Endothelial cell of umbilical vein (primary cell): ENCODE data around the gene MYH16. TPM values are rescaled to one million over a fixed set of nuclear protein-coding genes. Genes with fewer than 3 reads are reported as not detected.

ENCODE experiments used
- BruUV-seq: library from RNA; stranded (reverse); fragments of 400-500 nt; replicated peaks from 2 replicates; lab custom pipeline; 2021; lab: Mats Ljungman, UMichigan
- CTCF ChIA-PET: fragments of 300-600, 350-600 bp; sonication (Branson Sonifier 250); formaldehyde crosslinking; loops from one replicate; lab custom pipeline; 2021; ENCODE audit warnings: antibody characterized with exemption, inconsistent platforms; lab: Charles Lee
- POLR2A ChIA-PET: fragments of 300-600, 350-600 bp; sonication (Branson Sonifier 250); formaldehyde crosslinking; loops from one replicate; lab custom pipeline; 2021; ENCODE audit warnings: antibody characterized with exemption, inconsistent platforms; lab: Charles Lee
- DNase-seq: peaks from one replicate; pipeline ENCODE4 v3.0.0-alpha.2; 2011; ENCODE audit warnings: low read depth, low spot score
- FAIRE-seq: peaks from 2 replicates; lab custom pipeline; 2011; peaks lifted over from hg19 to GRCh38; lab: Jason Lieb, UNC
- H2AFZ ChIP-seq: 2 replicates; pipeline ENCODE4 v1.6.0; 2012; ENCODE audit warnings: low read depth, low read length, control low read depth, inconsistent platforms
- H3K27ac ChIP-seq: 2 replicates; pipeline ENCODE4 v1.5.1; 2011; ENCODE audit warnings: low read depth, mild to moderate bottlenecking, control low read depth, low read length, moderate library complexity; ENCODE audit not compliant: insufficient read depth
- H3K27me3 ChIP-seq, 2 experiments: 2 replicates each; pipeline versions ENCODE4 v1.6.0 to v1.6.1; 2011; ENCODE audit warnings: low read length in 2 of 2, mixed read lengths in 1 of 2; ENCODE audit not compliant: control insufficient read depth in 2 of 2, insufficient read depth in 2 of 2
- H3K36me3 ChIP-seq, 2 experiments: 2 replicates in 1 of 2; 3 replicates in 1 of 2; pipeline ENCODE4 v1.5.1; 2011; ENCODE audit warnings: low read length in 2 of 2, mild to moderate bottlenecking in 1 of 2, moderate library complexity in 1 of 2; ENCODE audit not compliant: control insufficient read depth in 2 of 2, insufficient read depth in 2 of 2; ENCODE audit errors: extremely low read depth in 1 of 2
- H3K4me1 ChIP-seq: 3 replicates; pipeline ENCODE4 v1.5.1; 2011; ENCODE audit warnings: mild to moderate bottlenecking, low read length; ENCODE audit not compliant: control insufficient read depth, insufficient read depth; ENCODE audit errors: extremely low read depth
- H3K4me2 ChIP-seq: 2 replicates; pipeline ENCODE4 v1.6.1; 2011; ENCODE audit warnings: low read length, control low read depth, mixed read lengths; ENCODE audit not compliant: insufficient read depth
- H3K4me3 ChIP-seq, 3 experiments: fragments of 200-600 bp in 1 of 3; sonication (generic), shearing (Covaris generic) in 1 of 3; replicated peaks in 1 of 3; 2 replicates each; pipeline ENCODE4 v1.5.1; 2011 to 2016; ENCODE audit warnings: control low read depth in 3 of 3, low read length in 3 of 3, mild to moderate bottlenecking in 2 of 3, inconsistent platforms in 1 of 3, low read depth in 1 of 3, moderate library complexity in 1 of 3; ENCODE audit not compliant: insufficient read depth in 1 of 3
- H3K79me2 ChIP-seq: 2 replicates; pipeline ENCODE4 v1.6.0; 2012; ENCODE audit warnings: low read length, inconsistent platforms; ENCODE audit not compliant: control insufficient read depth, insufficient read depth
- H3K9ac ChIP-seq: replicated peaks from 2 replicates; pipeline ENCODE3; 2011; ENCODE audit warnings: low read length, control low read depth; ENCODE audit not compliant: insufficient read depth; ENCODE audit errors: extremely low read depth
- H3K9me1 ChIP-seq: replicated peaks from 3 replicates; pipeline ENCODE4 v1.6.0; 2011; ENCODE audit warnings: mild to moderate bottlenecking, low read length; ENCODE audit not compliant: control insufficient read depth, insufficient read depth; ENCODE audit errors: extremely low read depth
- H3K9me3 ChIP-seq: replicated peaks from 2 replicates; pipeline ENCODE4 v1.5.1; 2012; ENCODE audit warnings: low read length, inconsistent platforms; ENCODE audit not compliant: control insufficient read depth, insufficient read depth
- H4K20me1 ChIP-seq: replicated peaks from 2 replicates; pipeline ENCODE3; 2011; ENCODE audit warnings: mild to moderate bottlenecking, low read length; ENCODE audit not compliant: control insufficient read depth, insufficient read depth; ENCODE audit errors: extremely low read depth
- CTCF ChIP-seq, 2 donors: IDR thresholded peaks; 1 replicate in 1 of 2; 2 replicates in 1 of 2; pipeline ENCODE4 v1.5.1; 2011; ENCODE audit warnings: low read length in 2 of 2, mild to moderate bottlenecking in 2 of 2, moderate library complexity in 2 of 2, control low read depth in 1 of 2, inconsistent platforms in 1 of 2, low read depth in 1 of 2; ENCODE audit not compliant: insufficient read depth in 1 of 2; ENCODE audit errors: extremely low read depth in 1 of 2
- EZH2 ChIP-seq: IDR thresholded peaks from 2 replicates; pipeline ENCODE4 v1.6.1; 2012; ENCODE audit warnings: borderline replicate concordance, low read depth, mild to moderate bottlenecking, moderate library complexity, low read length, inconsistent platforms; ENCODE audit not compliant: severe bottlenecking
- FOS ChIP-seq: IDR thresholded peaks from 2 replicates; pipeline ENCODE4 v1.6.1; 2011; ENCODE audit warnings: mild to moderate bottlenecking, low read length, moderate library complexity, borderline replicate concordance; ENCODE audit not compliant: insufficient read depth
- GATA2 ChIP-seq: IDR thresholded peaks from 2 replicates; pipeline ENCODE4 v1.7.0; 2011; ENCODE audit warnings: low read depth, mild to moderate bottlenecking, moderate library complexity, mixed read lengths, low read length; ENCODE audit not compliant: insufficient read length, insufficient read depth
- JUN ChIP-seq: IDR thresholded peaks from 2 replicates; pipeline ENCODE4 v1.6.1; 2011; ENCODE audit warnings: borderline replicate concordance, low read depth; ENCODE audit not compliant: insufficient read length, insufficient read depth
- MAX ChIP-seq: IDR thresholded peaks from 2 replicates; pipeline ENCODE4 v1.6.1; 2011; ENCODE audit not compliant: insufficient read depth, insufficient read length
- MYC ChIP-seq: IDR thresholded peaks from one replicate; pipeline ENCODE4 v1.6.1; 2011; ENCODE audit warnings: mild to moderate bottlenecking, low read depth, low read length
- POLR2A ChIP-seq: IDR thresholded peaks from 2 replicates; pipeline ENCODE4 v1.6.1; 2012; ENCODE audit warnings: low read depth, mild to moderate bottlenecking, control low read depth, low read length
- POLR2AphosphoS5 ChIP-seq: IDR thresholded peaks from 2 replicates; pipeline ENCODE4 v1.6.1; 2012; ENCODE audit warnings: low read depth, mild to moderate bottlenecking, control low read depth, low read length, moderate library complexity; ENCODE audit not compliant: insufficient read depth
- dilution Hi-C: fragments of 300-500 bp; cut with MboI; formaldehyde crosslinking; loops from one replicate; pipeline ENCODE4 v1.15.0; 2019; ENCODE audit warnings: low sequenced_read_pairs; ENCODE audit not compliant: extremely low pct_ligation_motif_present
- intact Hi-C: fragments of 100-400 bp; cut with micrococcal nuclease; formaldehyde crosslinking; loops from one replicate; pipeline ENCODE4 v1.10.0; 2022
- polyA plus RNA-seq, 4 experiments: library from polyadenylated mRNA; depleted of rRNA in 3 of 4; stranded (reverse) in 3 of 4; unstranded in 1 of 4; fragments of >200 nt; gene quantifications; 2 replicates each; pipeline versions ENCODE4 v1.2.1 to v1.2.3, GENCODE V29; 2011 to 2012; ENCODE audit warnings: missing spikeins in 1 of 4
- total RNA-seq: library from RNA; stranded (reverse); gene quantifications from 2 replicates; pipeline ENCODE4 v1.2.3, GENCODE V29; 2021

The MYH16 gene
- total and polyA plus RNA-seq, 2 donors (not counting 3 experiments of a cell fraction or from before 2014, with no cell fraction given): 0.01 to 0.11 TPM

- Histone ChIP-seq H3K27me3 (no peaks in the 10 kb centered on the region), H3K9ac (no peak overlapping the region), H3K4me3 (no peak overlapping the region), H3K36me3 (no peaks in the 10 kb centered on the region), H3K4me1 (peaks cover 16% of the 10 kb centered on the region), H3K79me2 (no peaks in the 10 kb centered on the region), H3K9me1 (no peaks in the 10 kb centered on the region), H2AFZ (no peak overlapping the region), H3K27ac (peak overlapping the region; percentile 34), H3K9me3 (no peaks in the 10 kb centered on the region), H3K4me2 (no peak overlapping the region), H4K20me1 (no peaks in the 10 kb centered on the region)
- DNase-seq: peak; percentile 76
- CTCF ChIA-PET: interaction anchor here (0.6 to 1.4 kb wide), 5 partner anchors 9 to 118 kb away, joined by 3 to 5 read pairs (median 3); no protein-coding TSS in a partner anchor
- TF ChIP-seq JUN: peak; percentile 35
- no peak for TF ChIP-seq POLR2A
- TF ChIP-seq GATA2: peak; percentile 36
- peak; percentile 80 for TF ChIP-seq POLR2AphosphoS5
- peak; percentile 95 for TF ChIP-seq FOS
- TF ChIP-seq MYC: no peak
- no peak for TF ChIP-seq EZH2
- peak; percentile 99 for FAIRE-seq
- intact Hi-C loops (no loop called here), dilution Hi-C loops (no loop called here)
- POLR2A ChIA-PET: no interaction called here
- BruUV-seq: no TSS peak
Measured at GRCh38 chr7:99267481-99267840, 5.2 kb upstream of the MYH16 start.

GRCh38 chr7:99267841-99268576, 4.6 kb upstream of the MYH16 start:
- ChIA-PET CTCF (interaction anchor here (0.6 to 1.4 kb wide), 5 partner anchors 10 to 119 kb away, joined by 3 to 5 read pairs (median 3); no protein-coding TSS in a partner anchor), POLR2A (no interaction called here)
- Histone ChIP-seq H3K9me1 (no peaks in the 10 kb centered on the region), H3K27ac (peak overlapping the region; percentile 34), H3K9ac (no peak overlapping the region), H3K4me2 (no peak overlapping the region), H3K9me3 (no peaks in the 10 kb centered on the region), H3K4me1 (peaks cover 17% of the 10 kb centered on the region), H3K79me2 (no peaks in the 10 kb centered on the region), H3K4me3 (no peak overlapping the region), H2AFZ (no peak overlapping the region), H3K36me3 (no peaks in the 10 kb centered on the region), H4K20me1 (no peaks in the 10 kb centered on the region), H3K27me3 (no peaks in the 10 kb centered on the region)
- BruUV-seq: no TSS peak
- DNase-seq (no peak), FAIRE-seq (no peak)
- TF ChIP-seq GATA2: no peak
- TF ChIP-seq FOS: no peak
- TF ChIP-seq MAX: no peak
- no peak for TF ChIP-seq EZH2
- TF ChIP-seq POLR2AphosphoS5: no peak
- no peak for TF ChIP-seq JUN
- no peak for TF ChIP-seq MYC
- TF ChIP-seq POLR2A: no peak
- no peak for TF ChIP-seq CTCF (IDR thresholded peaks at IDR 0.05; ENCODE audit: extremely low read depth in 1 of 2, insufficient read depth in 1 of 2, low read depth in 1 of 2, low read length in 2 of 2)
- dilution Hi-C loops: no loop called here
- intact Hi-C loops: no loop called here
